Stimulated activated CD8-positive, alpha-beta memory T cell treated with anti-CD3 and anti-CD28 coated beads, Interleukin-15, amount 100 ng/mL, for 24 hours (primary cell): ENCODE results near the gene TLN1.
A peak's percentile ranks its signal among the peaks of the same experiment; 100 is the strongest.

Experiments
- DNase-seq: peaks from one replicate; pipeline ENCODE4 v3.0.0-alpha.2; 2020; ENCODE audit warnings: low read depth

Gene TLN1

GRCh38 chr9:35755071-35755470 is 23.1 kb upstream of the TLN1 start:
- DNase-seq = no peak

GRCh38 chr9:35754264-35754663 is 22.3 kb upstream of the TLN1 start, which contains the start of gene MSMP:
Gene MSMP (minus strand): TSS chr9:35754276. CDS start chr9:35754129, 147 bp downstream.
- no peak for DNase-seq

GRCh38 chr9:35753466-35753865 is 21.5 kb upstream of the TLN1 start:
- DNase-seq = no peak

- no peak for DNase-seq
Observed at GRCh38 chr9:35750256-35750531, 18.2 kb upstream of the TLN1 start.

GRCh38 chr9:35749515-35750255 is 17.7 kb upstream of the TLN1 start:
- no peak for DNase-seq

- DNase-seq = peak; percentile 41
Observed at GRCh38 chr9:35748858-35749514, 17.0 kb upstream of the TLN1 start, which contains the start of the genes GBA2 and RGP1. Gene GBA2 (minus strand): TSS chr9:35749228. CDS start chr9:35748704, 524 bp downstream. Gene RGP1 (plus strand): TSS chr9:35749287. CDS start chr9:35749756, 469 bp downstream.

- DNase-seq = no peak
Observed at GRCh38 chr9:35748242-35748857, 16.4 kb upstream of the TLN1 start.

GRCh38 chr9:35746583-35746982 is 14.6 kb upstream of the TLN1 start:
- no peak for DNase-seq

GRCh38 chr9:35745569-35745968 is 13.6 kb upstream of the TLN1 start:
- DNase-seq = no peak

- DNase-seq = no peak
Observed at GRCh38 chr9:35743880-35744518, 12.0 kb upstream of the TLN1 start.

- DNase-seq = no peak
Observed at GRCh38 chr9:35743452-35743851, 11.5 kb upstream of the TLN1 start.

- no peak for DNase-seq
Observed at GRCh38 chr9:35741740-35742139, 9.7 kb upstream of the TLN1 start.

- no peak for DNase-seq
Observed at GRCh38 chr9:35740243-35740642, 8.2 kb upstream of the TLN1 start.

GRCh38 chr9:35738924-35739323 is 6.9 kb upstream of the TLN1 start:
- no peak for DNase-seq

GRCh38 chr9:35738186-35738585 is 6.2 kb upstream of the TLN1 start:
- DNase-seq = no peak

- DNase-seq = no peak
Observed at GRCh38 chr9:35737143-35737542, 5.1 kb upstream of the TLN1 start.

- DNase-seq = no peak
Observed at GRCh38 chr9:35736201-35736633, 4.2 kb upstream of the TLN1 start.

- DNase-seq = no peak
Observed at GRCh38 chr9:35734096-35734495, 2.1 kb upstream of the TLN1 start.

GRCh38 chr9:35732800-35733541 is 976 bp upstream of the TLN1 start:
- DNase-seq = no peak

GRCh38 chr9:35731415-35732184 is 395 bp downstream of the TLN1 start:
- DNase-seq = no peak

- no peak for DNase-seq
Observed at GRCh38 chr9:35730486-35730854, 1.5 kb downstream of the TLN1 start.
